GM21423 (cell line): ENCODE data around the gene LRRC8C.
"Not testable (repeated sequence)": the region's sequence is repeated elsewhere in the genome, so short reads cannot be mapped to it uniquely, and the experiment has no call there.

Experiments used
- ATAC-seq: cut with Tn5 transposase; IDR thresholded peaks from one replicate; pipeline ENCODE4 v1.9.1; 2021; ENCODE audit warnings: mild to moderate bottlenecking, moderate library complexity; ENCODE audit not compliant: unreplicated experiment

LRRC8C gene

GRCh38 chr1:89632657-89633247 lies at the start of gene LRRC8C:
TSS of gene LRRC8C (plus strand) at chr1:89633120. CDS start at chr1:89686474, 53,354 bp downstream.
- peak; percentile 89 for ATAC-seq

DNA sequence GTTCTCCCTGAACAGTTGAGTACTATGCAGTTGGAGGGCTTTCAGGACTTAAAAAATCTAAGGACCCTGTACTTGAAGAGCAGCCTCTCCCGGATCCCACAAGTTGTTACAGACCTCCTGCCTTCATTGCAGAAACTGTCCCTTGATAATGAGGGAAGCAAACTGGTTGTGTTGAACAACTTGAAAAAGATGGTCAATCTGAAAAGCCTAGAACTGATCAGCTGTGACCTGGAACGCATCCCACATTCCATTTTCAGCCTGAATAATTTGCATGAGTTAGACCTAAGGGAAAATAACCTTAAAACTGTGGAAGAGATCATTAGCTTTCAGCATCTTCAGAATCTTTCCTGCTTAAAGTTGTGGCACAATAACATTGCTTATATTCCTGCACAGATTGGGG lies 48.7 kb upstream of the LRRC8C start:
- no peak for ATAC-seq

DNA sequence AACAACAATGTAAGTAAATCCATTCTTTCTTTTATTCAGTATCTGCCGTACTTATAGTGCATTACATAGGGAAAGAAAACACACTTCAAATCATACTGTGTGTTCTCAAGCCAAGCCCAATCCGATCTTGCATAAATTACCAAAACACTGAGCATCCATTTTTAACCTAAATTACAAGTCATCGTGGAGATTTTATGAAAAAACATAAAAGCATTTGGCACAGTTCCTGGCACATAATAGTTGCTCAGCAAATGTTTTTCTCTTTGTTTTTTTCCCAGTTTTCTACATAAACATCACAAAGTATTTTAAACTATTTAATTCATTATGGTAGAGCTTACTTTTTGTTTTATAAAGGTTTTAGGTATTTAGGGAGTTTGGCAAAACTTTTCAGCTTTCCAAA lies 48.1 kb upstream of the LRRC8C start:
- ATAC-seq: no peak

GRCh38 chr1:89587729-89588161 lies 45.2 kb upstream of the LRRC8C start:
- ATAC-seq: no peak

- no peak for ATAC-seq
Measured at GRCh38 chr1:89588480-89588879, 44.4 kb upstream of the LRRC8C start.

DNA sequence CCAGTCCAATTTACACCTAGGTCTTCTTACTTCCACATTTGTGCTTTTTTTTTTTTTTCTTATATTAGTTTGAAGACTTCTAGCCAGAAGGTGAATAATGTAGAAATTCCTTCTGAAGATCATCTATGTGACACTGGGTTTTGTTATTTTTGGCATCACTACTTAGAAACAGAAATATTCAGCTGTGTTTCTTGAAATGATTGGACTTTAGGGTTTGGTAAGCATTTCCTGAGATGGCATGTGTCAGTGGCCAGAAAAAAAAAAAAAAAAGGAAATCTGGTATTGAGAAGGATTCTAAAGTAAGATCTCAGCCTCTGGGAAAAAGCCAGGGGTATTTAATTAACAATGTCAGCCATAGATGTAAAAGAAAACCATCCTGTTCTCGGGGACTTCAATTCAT lies 43.4 kb upstream of the LRRC8C start:
- no peak for ATAC-seq

DNA sequence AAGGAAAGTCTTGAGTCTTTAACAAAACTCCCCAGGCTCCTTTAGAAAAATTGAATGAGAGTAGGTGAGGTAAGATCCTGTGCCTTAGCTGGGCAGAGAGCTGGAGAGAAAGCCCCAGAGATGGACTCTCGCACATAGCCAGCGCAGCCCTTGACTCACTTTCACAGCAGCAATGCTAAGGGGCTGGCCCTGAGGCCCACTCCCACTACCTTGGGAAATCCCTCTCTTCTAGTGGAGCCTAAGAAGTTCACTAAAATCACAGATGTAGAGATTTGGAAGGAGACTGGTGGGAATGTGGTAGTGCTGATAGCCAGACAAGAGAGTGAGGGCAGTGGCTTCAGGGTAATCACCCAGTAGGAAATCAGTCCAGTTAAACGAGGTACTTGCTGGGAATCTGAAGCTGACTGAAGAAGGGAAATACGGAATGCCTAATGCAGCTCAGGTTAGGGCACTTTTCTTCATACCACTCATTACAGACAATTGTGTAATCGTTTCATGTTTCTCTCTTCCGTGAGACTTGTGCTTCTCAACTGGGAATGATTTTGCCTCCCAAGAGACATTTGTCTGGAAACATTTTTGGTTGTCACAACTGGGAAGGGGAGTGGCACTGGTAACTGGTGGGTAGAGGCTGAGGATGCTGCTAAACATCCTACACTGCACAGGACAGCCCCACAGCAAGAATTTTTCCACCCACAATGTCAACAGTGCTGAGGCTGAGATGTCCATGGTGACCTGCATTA lies 42.4 kb upstream of the LRRC8C start:
- ATAC-seq: no peak

GRCh38 chr1:89592861-89593302 lies 40.0 kb upstream of the LRRC8C start:
- not testable (repeated sequence) for ATAC-seq

GRCh38 chr1:89594096-89594740 lies 38.7 kb upstream of the LRRC8C start:
- no peak for ATAC-seq

DNA sequence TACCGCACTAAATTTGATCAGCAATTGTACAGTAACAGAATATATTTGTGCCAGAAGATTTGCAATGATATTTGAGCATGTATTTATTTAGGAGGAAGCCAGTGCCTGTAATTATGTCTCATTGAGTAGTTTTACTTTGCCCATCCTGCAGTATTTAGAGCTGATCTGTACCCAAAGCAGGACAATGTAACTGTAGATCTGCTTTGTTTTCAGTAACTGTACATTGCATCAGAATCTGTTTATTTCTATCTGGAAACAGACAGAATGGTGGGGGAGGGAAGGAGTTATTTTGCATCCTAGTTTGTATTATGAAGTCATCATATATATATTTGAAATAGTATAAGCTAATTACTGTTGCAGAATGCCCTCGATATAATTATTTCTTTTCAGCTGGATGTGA lies 36.2 kb upstream of the LRRC8C start:
- ATAC-seq: no peak

DNA sequence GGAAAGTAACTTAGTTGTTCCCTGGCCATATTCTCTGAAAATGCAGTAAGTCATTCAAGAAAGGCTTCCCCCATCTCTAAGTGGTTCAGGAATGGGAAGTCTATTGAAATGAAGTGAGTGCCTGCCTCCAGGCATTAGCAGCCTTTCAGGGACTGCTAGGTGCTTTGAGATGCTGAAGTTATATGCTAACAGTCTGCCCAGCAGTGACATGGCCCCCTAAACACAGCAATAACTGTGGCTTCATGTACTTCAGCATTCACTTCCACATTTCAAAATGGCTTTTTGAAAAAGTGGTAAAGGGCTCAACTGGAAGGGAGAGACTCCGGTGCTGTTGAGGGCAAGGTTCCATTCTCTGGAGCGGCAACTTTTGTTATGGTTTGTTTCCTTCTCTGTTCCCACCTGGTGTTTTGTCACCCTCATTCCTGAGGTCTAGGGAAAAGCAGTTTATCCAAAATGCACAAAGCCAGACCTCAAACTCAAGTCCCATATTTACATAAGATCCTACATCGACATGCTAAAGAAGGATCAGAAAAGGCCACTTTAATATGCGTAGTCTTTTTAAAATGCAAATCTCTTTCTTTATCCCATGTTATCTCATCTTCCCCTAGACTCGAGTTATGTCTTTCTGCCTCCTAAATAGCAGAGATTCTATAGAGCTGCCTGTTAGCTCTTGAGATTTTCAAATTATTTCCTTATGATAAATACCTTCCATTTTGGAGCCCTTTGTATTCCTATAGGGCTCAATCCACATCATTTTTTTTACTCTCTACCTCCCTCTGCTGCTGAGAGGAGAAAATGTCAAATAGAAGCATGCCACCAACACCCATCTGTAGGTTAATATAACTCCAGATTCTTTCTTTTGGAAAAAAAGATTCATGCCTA lies 34.2 kb upstream of the LRRC8C start:
- ATAC-seq: no peak

GRCh38 chr1:89599332-89599630 lies 33.6 kb upstream of the LRRC8C start:
- no peak for ATAC-seq

GRCh38 chr1:89600451-89601224 lies 32.3 kb upstream of the LRRC8C start:
- ATAC-seq: no peak

- ATAC-seq: no peak
Measured at GRCh38 chr1:89602871-89603404, 30.0 kb upstream of the LRRC8C start.

DNA sequence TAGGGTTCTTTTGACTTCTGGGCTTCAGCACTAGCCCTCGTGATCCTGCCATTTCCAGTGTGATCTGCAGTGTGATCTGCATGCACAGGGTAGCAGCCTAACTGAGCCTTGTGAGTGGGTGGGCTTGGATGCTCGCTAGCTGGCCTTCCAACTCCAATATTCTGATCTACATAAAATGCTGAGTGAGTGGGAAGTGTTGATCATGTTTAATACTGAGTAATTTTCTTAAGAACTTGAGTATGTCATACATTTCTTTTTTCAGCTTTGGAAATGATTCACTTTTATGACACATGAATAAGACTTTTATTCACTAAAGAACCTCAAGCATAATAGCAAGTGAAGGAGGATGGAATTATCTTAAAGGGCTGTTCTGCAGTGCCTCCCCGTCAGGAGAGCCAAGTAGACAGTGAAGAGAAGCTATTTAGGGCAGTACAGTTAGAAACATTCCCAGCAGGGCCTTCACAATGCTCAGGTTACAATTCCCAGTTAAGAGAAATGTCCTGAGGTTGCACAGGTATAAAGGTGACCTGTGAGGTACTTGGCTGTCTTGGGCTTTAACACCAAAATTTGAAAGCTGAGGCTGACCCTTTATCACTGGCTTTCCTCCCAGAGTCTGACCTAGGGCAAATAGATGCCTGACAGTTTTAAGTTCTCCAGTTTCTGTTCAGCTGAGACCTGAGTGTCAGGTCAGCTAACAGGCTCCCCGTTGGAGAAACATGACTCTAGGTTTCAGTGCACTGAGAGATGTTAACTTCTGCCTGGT lies 29.1 kb upstream of the LRRC8C start:
- no peak for ATAC-seq

DNA sequence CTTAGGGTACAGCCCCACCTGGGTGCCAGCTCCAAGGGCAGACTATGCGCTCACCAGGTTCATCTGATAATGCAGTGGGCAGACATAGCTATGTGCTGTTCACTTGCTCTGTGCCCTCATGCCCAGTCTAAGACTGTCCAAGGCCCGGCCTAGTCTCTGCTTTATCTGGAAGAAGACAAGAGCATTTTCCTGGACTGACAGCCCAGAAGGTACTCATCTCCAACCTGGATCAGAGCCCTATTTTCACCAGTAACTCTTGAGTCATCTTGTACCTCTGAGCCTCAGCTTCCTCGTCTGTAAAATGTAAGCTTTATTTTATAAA lies 28.5 kb upstream of the LRRC8C start:
- ATAC-seq: no peak

DNA sequence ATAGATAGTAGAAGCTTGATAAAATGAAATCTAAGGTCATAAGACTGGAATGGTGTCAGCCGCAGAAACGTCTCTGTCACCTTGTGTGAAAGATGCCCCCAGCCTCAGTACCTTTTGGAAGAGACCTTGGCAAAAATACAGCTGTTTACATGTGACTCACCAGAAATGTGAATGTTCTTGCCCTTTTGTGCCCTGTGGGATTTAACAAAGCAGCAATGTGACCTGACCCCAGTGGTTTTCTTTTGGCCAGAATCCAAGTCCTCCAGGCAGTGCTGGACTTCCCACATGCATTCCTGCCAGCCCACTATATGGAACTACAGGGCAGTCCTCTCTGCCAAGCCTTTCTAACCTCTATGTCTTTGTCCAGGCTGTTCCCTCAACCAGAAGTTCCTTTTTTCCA lies 27.2 kb upstream of the LRRC8C start:
- ATAC-seq: no peak

- ATAC-seq: no peak
Measured at GRCh38 chr1:89606227-89606980, 26.5 kb upstream of the LRRC8C start.

GRCh38 chr1:89607156-89607555 lies 25.8 kb upstream of the LRRC8C start:
- no peak for ATAC-seq
